Ovary (tissue), 3 donors: ENCODE data around the gene MTHFR.

Experiments
- CTCF ChIP-seq, 3 donors: fragments of 450-650 bp in 2 of 3; fragments of 200-600 bp in 1 of 3; IDR thresholded peaks; one replicate each; pipeline versions ENCODE4 v1.5.1 to v1.8.0; 2016 to 2022; ENCODE audit warnings: antibody characterized with exemption in 3 of 3, mild to moderate bottlenecking in 1 of 3
- EP300 ChIP-seq: sonication (generic); formaldehyde crosslinking; IDR thresholded peaks from one replicate; pipeline ENCODE4 v1.6.1; 2017; ENCODE audit warnings: antibody characterized with exemption
- donor health status: DM: no; HTN: no; CAD: no.

GRCh38 chr1:11790101-11790879 is 15.5 kb downstream of the MTHFR start:
- TF ChIP-seq EP300 (no peak), CTCF (IDR thresholded peaks at IDR 0.05) (no peak)
